HEK293 (cell line): ENCODE data around the gene FAM124A.

Source experiments
- CTCF ChIA-PET: fragments of 350-600 bp; formaldehyde crosslinking; extraction: SDS; loops from one replicate; lab custom pipeline; 2021; ENCODE audit warnings: antibody characterized with exemption; lab: Yijun Ruan, JAX
- POLR2A ChIA-PET: fragments of 300-600 bp; formaldehyde crosslinking; extraction: SDS; loops from one replicate; lab custom pipeline; 2020; ENCODE audit warnings: antibody characterized with exemption, inconsistent platforms; lab: Yijun Ruan, JAX
- H3K27ac ChIP-seq: fragments of 200-500 bp; sonication (Bioruptor generic); 2 replicates; pipeline ENCODE4 v1.5.1; 2014; ENCODE audit warnings: low read depth, low read length, control low read depth, inconsistent platforms; ENCODE audit errors: extremely low read depth
- H3K36me3 ChIP-seq, 2 experiments: fragments of 200-500 bp in 1 of 2; sonication (Bioruptor generic) in 1 of 2; 1 replicate in 1 of 2; 2 replicates in 1 of 2; pipeline ENCODE4 v1.5.1; 2014 to 2017; ENCODE audit warnings: inconsistent platforms in 2 of 2, low read length in 2 of 2; ENCODE audit not compliant: control insufficient read depth in 2 of 2, insufficient read depth in 1 of 2
- H3K4me1 ChIP-seq: fragments of 200-500 bp; sonication (Bioruptor generic); 2 replicates; pipeline ENCODE4 v1.5.1; 2014; ENCODE audit warnings: mild to moderate bottlenecking, low read length, inconsistent platforms; ENCODE audit not compliant: control insufficient read depth, insufficient read depth
- H3K4me3 ChIP-seq: 2 replicates; pipeline ENCODE4 v1.5.1; 2011; ENCODE audit warnings: low read depth, mild to moderate bottlenecking, control low read depth, low read length, moderate library complexity
- H3K9me3 ChIP-seq: fragments of 200-500 bp; sonication (Bioruptor generic); 2 replicates; pipeline ENCODE4 v1.5.1; 2014; ENCODE audit warnings: low read depth, low read length, inconsistent platforms; ENCODE audit not compliant: control insufficient read depth, insufficient read depth
- GFI1B ChIP-seq: fragments of 450-650 bp; formaldehyde crosslinking; IDR thresholded peaks from 2 replicates; pipeline ENCODE4 v1.5.1; 2016; ENCODE audit warnings: missing biosample characterization, missing genetic modification characterization
- GLIS2 ChIP-seq: fragments of 450-650 bp; formaldehyde crosslinking; IDR thresholded peaks from 2 replicates; pipeline ENCODE4 v1.5.1; 2016; ENCODE audit warnings: missing biosample characterization, missing genetic modification characterization
- KLF1 ChIP-seq: fragments of 450-650 bp; formaldehyde crosslinking; IDR thresholded peaks from 2 replicates; pipeline ENCODE4 v1.5.1; 2016; ENCODE audit warnings: missing biosample characterization, missing genetic modification characterization
- PRDM1 ChIP-seq: fragments of 450-650 bp; formaldehyde crosslinking; IDR thresholded peaks from 2 replicates; pipeline ENCODE4; 2016; ENCODE audit warnings: missing biosample characterization, missing genetic modification characterization
- ZBTB17 ChIP-seq: fragments of 450-650 bp; formaldehyde crosslinking; IDR thresholded peaks from 2 replicates; pipeline ENCODE4 v1.5.1; 2016; ENCODE audit warnings: missing biosample characterization, missing genetic modification characterization
- ZNF10 ChIP-seq: fragments of 450-650 bp; formaldehyde crosslinking; IDR thresholded peaks from 2 replicates; pipeline ENCODE4 v1.5.1; 2017; ENCODE audit warnings: missing biosample characterization, missing genetic modification characterization
- ZNF112 ChIP-seq: fragments of 450-650 bp; formaldehyde crosslinking; IDR thresholded peaks from 2 replicates; pipeline ENCODE4 v1.5.0; 2017; ENCODE audit warnings: missing biosample characterization, missing genetic modification characterization
- ZNF133 ChIP-seq: fragments of 450-650 bp; formaldehyde crosslinking; IDR thresholded peaks from 2 replicates; pipeline ENCODE4 v1.5.1; 2016; ENCODE audit warnings: missing biosample characterization, missing genetic modification characterization
- ZNF157 ChIP-seq: fragments of 450-650 bp; formaldehyde crosslinking; IDR thresholded peaks from 2 replicates; pipeline ENCODE4 v1.5.1; 2016; ENCODE audit warnings: missing biosample characterization, missing genetic modification characterization
- ZNF223 ChIP-seq: fragments of 450-650 bp; formaldehyde crosslinking; IDR thresholded peaks from 2 replicates; pipeline ENCODE4 v1.5.1; 2016; ENCODE audit warnings: missing biosample characterization, missing genetic modification characterization
- ZNF248 ChIP-seq: fragments of 450-650 bp; formaldehyde crosslinking; IDR thresholded peaks from 2 replicates; pipeline ENCODE4 v1.5.1; 2017; ENCODE audit warnings: missing biosample characterization, missing genetic modification characterization
- ZNF302 ChIP-seq: fragments of 450-650 bp; formaldehyde crosslinking; IDR thresholded peaks from 2 replicates; pipeline ENCODE4 v1.5.1; 2016; ENCODE audit warnings: missing biosample characterization, missing genetic modification characterization, low read depth
- ZNF335 ChIP-seq: fragments of 450-650 bp; formaldehyde crosslinking; conservative IDR thresholded peaks from 2 replicates; pipeline ENCODE4 v1.5.1; 2016; ENCODE audit warnings: missing biosample characterization, missing genetic modification characterization
- ZNF366 ChIP-seq: fragments of 450-650 bp; formaldehyde crosslinking; conservative IDR thresholded peaks from 2 replicates; pipeline ENCODE4 v1.5.1; 2016; ENCODE audit warnings: missing biosample characterization, missing genetic modification characterization
- ZNF501 ChIP-seq: fragments of 450-650 bp; formaldehyde crosslinking; IDR thresholded peaks from 2 replicates; pipeline ENCODE4 v1.5.1; 2016; ENCODE audit warnings: missing biosample characterization, missing genetic modification characterization
- ZNF585B ChIP-seq: fragments of 450-650 bp; formaldehyde crosslinking; IDR thresholded peaks from 2 replicates; pipeline ENCODE4 v1.5.1; 2016; ENCODE audit warnings: missing biosample characterization, missing genetic modification characterization
- ZNF624 ChIP-seq: fragments of 450-650 bp; formaldehyde crosslinking; IDR thresholded peaks from 2 replicates; pipeline ENCODE4 v1.5.1; 2017; ENCODE audit warnings: missing biosample characterization, missing genetic modification characterization
- ZNF76 ChIP-seq: fragments of 450-650 bp; formaldehyde crosslinking; IDR thresholded peaks from 2 replicates; pipeline ENCODE4; 2016; ENCODE audit warnings: low read depth, missing biosample characterization, missing genetic modification characterization, borderline replicate concordance
- ZXDB ChIP-seq: fragments of 450-650 bp; formaldehyde crosslinking; IDR thresholded peaks from 2 replicates; pipeline ENCODE4 v1.5.1; 2016; ENCODE audit warnings: missing biosample characterization, missing genetic modification characterization
- TF ChIP-seq, protein P1 (sequence below): fragments of 450-650 bp; formaldehyde crosslinking; IDR thresholded peaks from 2 replicates; pipeline ENCODE4 v1.5.1; 2017; ENCODE audit warnings: missing biosample characterization, missing genetic modification characterization
- TF ChIP-seq, protein P2 (sequence below): fragments of 450-650 bp; formaldehyde crosslinking; IDR thresholded peaks from 2 replicates; pipeline ENCODE4 v1.5.1; 2016; ENCODE audit warnings: missing biosample characterization, missing genetic modification characterization, borderline replicate concordance
- TF ChIP-seq, protein P3 (sequence below): fragments of 450-650 bp; formaldehyde crosslinking; IDR thresholded peaks from 2 replicates; pipeline ENCODE4 v1.5.1; 2016; ENCODE audit warnings: missing biosample characterization, missing genetic modification characterization
- TF ChIP-seq, protein P4 (sequence below): fragments of 450-650 bp; formaldehyde crosslinking; IDR thresholded peaks from 2 replicates; pipeline ENCODE4 v1.5.1; 2016; ENCODE audit warnings: missing biosample characterization, missing genetic modification characterization

The FAM124A gene

DNA sequence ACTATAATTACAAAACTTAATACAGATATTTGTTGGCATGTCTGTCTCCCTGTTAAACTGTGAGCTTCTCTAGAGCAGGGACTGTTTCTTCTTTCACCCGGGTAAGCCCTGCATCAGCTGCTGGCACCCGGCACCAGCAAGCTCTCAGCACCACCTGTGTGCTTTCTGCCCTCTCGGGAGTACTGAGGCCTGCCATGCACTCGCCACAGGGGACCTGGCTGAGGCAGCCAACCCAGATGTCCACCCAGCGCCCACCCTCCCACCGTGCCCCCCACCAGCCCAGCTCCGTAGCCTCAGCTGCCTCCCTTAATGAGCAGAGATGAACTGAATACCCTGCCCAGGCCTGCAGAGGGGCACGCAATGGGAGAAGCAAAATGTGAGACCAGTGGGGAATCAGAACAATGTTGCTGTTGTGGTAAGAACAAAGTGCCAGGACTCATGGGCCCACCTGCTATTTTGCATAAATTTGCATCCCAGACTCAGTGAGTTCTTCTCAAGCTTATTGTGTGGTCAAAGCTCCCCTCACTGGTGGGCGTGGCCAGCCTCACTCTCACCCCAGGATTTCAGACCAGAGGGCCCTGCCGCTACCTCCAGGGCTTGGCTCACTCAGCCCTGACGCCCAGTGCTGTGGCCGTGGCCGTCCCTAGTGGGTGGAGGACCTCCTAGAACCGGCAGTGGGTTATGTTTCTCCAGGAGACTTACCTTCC is 102.7 kb downstream of the FAM124A start:
- H3K9me3 ChIP-seq: no peaks in the 10 kb centered on the region
- POLR2A ChIA-PET: no interaction called here
- H3K27ac ChIP-seq: no peak overlapping the region
- no peaks in the 10 kb centered on the region for H3K36me3 ChIP-seq
- no peaks in the 10 kb centered on the region for H3K4me1 ChIP-seq
- CTCF ChIA-PET: no interaction called here
- TF ChIP-seq ZNF133 (tag by site-specific recombination) (no peak), ZNF248 (tag by site-specific recombination) (no peak), GFI1B (no peak), ZNF112 (tag by site-specific recombination) (no peak), ZNF223 (tag by site-specific recombination) (no peak), GLIS2 (tag by site-specific recombination) (no peak), ZNF501 (tag by site-specific recombination) (no peak), ZXDB (tag by site-specific recombination) (no peak), ZNF624 (tag by site-specific recombination) (no peak), PRDM1 (tag by site-specific recombination) (no peak), ZBTB17 (no peak), ZNF366 (tag by site-specific recombination) (no peak), KLF1 (no peak), ZNF585B (tag by site-specific recombination) (no peak)
- TF ChIP-seq, protein P1, sequence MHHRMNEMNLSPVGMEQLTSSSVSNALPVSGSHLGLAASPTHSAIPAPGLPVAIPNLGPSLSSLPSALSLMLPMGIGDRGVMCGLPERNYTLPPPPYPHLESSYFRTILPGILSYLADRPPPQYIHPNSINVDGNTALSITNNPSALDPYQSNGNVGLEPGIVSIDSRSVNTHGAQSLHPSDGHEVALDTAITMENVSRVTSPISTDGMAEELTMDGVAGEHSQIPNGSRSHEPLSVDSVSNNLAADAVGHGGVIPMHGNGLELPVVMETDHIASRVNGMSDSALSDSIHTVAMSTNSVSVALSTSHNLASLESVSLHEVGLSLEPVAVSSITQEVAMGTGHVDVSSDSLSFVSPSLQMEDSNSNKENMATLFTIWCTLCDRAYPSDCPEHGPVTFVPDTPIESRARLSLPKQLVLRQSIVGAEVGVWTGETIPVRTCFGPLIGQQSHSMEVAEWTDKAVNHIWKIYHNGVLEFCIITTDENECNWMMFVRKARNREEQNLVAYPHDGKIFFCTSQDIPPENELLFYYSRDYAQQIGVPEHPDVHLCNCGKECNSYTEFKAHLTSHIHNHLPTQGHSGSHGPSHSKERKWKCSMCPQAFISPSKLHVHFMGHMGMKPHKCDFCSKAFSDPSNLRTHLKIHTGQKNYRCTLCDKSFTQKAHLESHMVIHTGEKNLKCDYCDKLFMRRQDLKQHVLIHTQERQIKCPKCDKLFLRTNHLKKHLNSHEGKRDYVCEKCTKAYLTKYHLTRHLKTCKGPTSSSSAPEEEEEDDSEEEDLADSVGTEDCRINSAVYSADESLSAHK (tag by site-specific recombination): no peak
- no peak overlapping the region for H3K4me3 ChIP-seq

DNA sequence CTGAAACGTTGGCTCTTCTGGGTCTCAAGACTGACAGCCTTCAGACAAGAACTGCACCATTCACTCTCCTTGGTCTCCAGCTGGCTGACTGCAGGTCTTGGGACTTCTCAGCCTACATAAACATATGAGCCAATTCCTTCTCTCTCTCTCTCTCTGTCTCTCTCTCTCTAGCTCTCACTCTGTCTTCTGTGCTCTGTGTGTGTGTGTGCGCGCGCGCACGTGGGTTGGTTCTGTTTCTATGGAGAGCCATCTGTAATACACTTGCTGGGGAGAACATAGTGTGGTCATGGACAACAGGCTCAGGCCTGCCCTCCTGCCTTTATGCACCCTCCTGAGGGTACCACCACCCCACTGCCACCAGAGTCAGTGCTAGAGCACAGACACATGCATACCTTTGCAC is 103.6 kb downstream of the FAM124A start:
- CTCF ChIA-PET: no interaction called here
- Histone ChIP-seq H3K9me3 (no peaks in the 10 kb centered on the region), H3K4me3 (no peak overlapping the region)
- TF ChIP-seq ZNF76 (tag by site-specific recombination) (no peak), ZNF335 (no peak), ZNF302 (no peak), ZNF157 (no peak), ZNF10 (tag by site-specific recombination) (no peak)
- TF ChIP-seq, protein P2, sequence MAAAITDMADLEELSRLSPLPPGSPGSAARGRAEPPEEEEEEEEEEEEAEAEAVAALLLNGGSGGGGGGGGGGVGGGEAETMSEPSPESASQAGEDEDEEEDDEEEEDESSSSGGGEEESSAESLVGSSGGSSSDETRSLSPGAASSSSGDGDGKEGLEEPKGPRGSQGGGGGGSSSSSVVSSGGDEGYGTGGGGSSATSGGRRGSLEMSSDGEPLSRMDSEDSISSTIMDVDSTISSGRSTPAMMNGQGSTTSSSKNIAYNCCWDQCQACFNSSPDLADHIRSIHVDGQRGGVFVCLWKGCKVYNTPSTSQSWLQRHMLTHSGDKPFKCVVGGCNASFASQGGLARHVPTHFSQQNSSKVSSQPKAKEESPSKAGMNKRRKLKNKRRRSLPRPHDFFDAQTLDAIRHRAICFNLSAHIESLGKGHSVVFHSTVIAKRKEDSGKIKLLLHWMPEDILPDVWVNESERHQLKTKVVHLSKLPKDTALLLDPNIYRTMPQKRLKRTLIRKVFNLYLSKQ (tag by site-specific recombination): no peak
- TF ChIP-seq, protein P3, sequence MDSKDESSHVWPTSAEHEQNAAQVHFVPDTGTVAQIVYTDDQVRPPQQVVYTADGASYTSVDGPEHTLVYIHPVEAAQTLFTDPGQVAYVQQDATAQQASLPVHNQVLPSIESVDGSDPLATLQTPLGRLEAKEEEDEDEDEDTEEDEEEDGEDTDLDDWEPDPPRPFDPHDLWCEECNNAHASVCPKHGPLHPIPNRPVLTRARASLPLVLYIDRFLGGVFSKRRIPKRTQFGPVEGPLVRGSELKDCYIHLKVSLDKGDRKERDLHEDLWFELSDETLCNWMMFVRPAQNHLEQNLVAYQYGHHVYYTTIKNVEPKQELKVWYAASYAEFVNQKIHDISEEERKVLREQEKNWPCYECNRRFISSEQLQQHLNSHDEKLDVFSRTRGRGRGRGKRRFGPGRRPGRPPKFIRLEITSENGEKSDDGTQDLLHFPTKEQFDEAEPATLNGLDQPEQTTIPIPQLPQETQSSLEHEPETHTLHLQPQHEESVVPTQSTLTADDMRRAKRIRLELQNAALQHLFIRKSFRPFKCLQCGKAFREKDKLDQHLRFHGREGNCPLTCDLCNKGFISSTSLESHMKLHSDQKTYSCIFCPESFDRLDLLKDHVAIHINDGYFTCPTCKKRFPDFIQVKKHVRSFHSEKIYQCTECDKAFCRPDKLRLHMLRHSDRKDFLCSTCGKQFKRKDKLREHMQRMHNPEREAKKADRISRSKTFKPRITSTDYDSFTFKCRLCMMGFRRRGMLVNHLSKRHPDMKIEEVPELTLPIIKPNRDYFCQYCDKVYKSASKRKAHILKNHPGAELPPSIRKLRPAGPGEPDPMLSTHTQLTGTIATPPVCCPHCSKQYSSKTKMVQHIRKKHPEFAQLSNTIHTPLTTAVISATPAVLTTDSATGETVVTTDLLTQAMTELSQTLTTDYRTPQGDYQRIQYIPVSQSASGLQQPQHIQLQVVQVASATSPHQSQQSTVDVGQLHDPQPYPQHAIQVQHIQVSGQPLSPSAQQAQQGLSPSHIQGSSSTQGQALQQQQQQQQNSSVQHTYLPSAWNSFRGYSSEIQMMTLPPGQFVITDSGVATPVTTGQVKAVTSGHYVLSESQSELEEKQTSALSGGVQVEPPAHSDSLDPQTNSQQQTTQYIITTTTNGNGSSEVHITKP (tag by site-specific recombination): no peak
- TF ChIP-seq, protein P4, sequence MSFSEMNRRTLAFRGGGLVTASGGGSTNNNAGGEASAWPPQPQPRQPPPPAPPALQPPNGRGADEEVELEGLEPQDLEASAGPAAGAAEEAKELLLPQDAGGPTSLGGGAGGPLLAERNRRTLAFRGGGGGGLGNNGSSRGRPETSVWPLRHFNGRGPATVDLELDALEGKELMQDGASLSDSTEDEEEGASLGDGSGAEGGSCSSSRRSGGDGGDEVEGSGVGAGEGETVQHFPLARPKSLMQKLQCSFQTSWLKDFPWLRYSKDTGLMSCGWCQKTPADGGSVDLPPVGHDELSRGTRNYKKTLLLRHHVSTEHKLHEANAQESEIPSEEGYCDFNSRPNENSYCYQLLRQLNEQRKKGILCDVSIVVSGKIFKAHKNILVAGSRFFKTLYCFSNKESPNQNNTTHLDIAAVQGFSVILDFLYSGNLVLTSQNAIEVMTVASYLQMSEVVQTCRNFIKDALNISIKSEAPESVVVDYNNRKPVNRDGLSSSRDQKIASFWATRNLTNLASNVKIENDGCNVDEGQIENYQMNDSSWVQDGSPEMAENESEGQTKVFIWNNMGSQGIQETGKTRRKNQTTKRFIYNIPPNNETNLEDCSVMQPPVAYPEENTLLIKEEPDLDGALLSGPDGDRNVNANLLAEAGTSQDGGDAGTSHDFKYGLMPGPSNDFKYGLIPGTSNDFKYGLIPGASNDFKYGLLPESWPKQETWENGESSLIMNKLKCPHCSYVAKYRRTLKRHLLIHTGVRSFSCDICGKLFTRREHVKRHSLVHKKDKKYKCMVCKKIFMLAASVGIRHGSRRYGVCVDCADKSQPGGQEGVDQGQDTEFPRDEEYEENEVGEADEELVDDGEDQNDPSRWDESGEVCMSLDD (tag by site-specific recombination): no peak
- TF ChIP-seq, all 188 proteins: peak for 0
- H3K36me3 ChIP-seq: no peaks in the 10 kb centered on the region
- H3K27ac ChIP-seq: no peak overlapping the region
- POLR2A ChIA-PET: no interaction called here
- H3K4me1 ChIP-seq: no peaks in the 10 kb centered on the region
